ENCODE measurements around the gene ZPBP. TPM values are rescaled to one million over a fixed set of nuclear protein-coding genes. Genes with fewer than 3 reads are reported as not detected.

ZPBP gene
- polyA plus RNA-seq (2013, experiment 1 of 2) = not detected
- polyA plus RNA-seq (2013, experiment 2 of 2) = not detected

- H3K36me3 ChIP-seq (ENCODE audit: insufficient read depth, low read length) = no peaks in the 10 kb centered on the region
- H3K4me1 ChIP-seq (ENCODE audit: insufficient read depth, low read length) = no peaks in the 10 kb centered on the region
- H3K27ac ChIP-seq (ENCODE audit: low read depth, low read length) = no peak within 1 kb of the TSS
- WGBS = 86% methylated on average over 53 of the region's 53 CpGs
- H3K4me3 ChIP-seq (ENCODE audit: low read length) = no peak within 1 kb of the TSS
- no peak within 1 kb of the TSS for H3K9ac ChIP-seq (ENCODE audit: low read depth, low read length)
- no peaks in the 10 kb centered on the region for H3K27me3 ChIP-seq (ENCODE audit: insufficient read depth, low read length)
- no peaks in the 10 kb centered on the region for H3K9me3 ChIP-seq (ENCODE audit: insufficient read depth, low read depth, low read length)
These were observed at the start of gene ZPBP for GRCh38 chr7:50092579-50093491. Gene ZPBP (minus strand): TSS chr7:50093246. CDS start chr7:50093194, 52 bp downstream.

DNA sequence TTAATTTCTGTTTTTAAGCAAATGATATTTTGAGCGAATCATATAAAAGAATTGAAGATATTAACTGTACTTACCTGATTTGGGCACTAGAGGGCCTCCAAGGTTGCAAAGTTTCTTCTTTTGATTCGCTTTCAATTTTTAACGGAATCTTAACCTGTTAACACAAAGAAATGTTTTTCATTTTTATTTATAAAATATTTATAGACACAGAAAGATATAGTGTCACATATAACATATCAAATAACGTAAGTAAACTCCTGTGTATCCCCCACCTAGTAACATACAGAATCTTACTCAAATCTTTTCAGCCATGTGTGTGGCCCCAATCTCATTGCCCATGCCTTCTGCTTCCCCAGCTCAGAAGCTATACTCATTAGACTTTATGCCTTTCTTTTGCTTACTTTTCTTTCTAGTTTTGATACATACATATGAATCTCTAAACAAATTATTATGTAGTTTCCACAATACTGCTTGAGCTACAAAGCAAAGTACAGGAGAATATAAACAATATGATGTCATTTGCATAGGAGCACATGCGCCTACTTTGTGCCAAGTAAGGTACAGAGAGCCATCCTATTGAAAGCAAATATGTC is 49.5 kb upstream of the ZPBP start:
- H3K9ac ChIP-seq (ENCODE audit: low read depth, low read length) = no peak overlapping the region
- 36% methylated on average over 4 of the region's 5 CpGs for WGBS
- no peaks in the 10 kb centered on the region for H3K36me3 ChIP-seq (ENCODE audit: insufficient read depth, low read length)
- H3K27me3 ChIP-seq (ENCODE audit: insufficient read depth, low read length) = no peaks in the 10 kb centered on the region
- H3K4me3 ChIP-seq (ENCODE audit: low read length) = no peak overlapping the region
- H3K4me1 ChIP-seq (ENCODE audit: insufficient read depth, low read length) = no peaks in the 10 kb centered on the region
- H3K9me3 ChIP-seq (ENCODE audit: insufficient read depth, low read depth, low read length) = no peaks in the 10 kb centered on the region
- H3K27ac ChIP-seq (ENCODE audit: low read depth, low read length) = no peak overlapping the region

GRCh38 chr7:50141854-50142253 is 48.8 kb upstream of the ZPBP start:
- Histone ChIP-seq H3K27me3 (ENCODE audit: insufficient read depth, low read length) (no peaks in the 10 kb centered on the region), H3K4me1 (ENCODE audit: insufficient read depth, low read length) (no peaks in the 10 kb centered on the region), H3K27ac (ENCODE audit: low read depth, low read length) (no peak overlapping the region), H3K36me3 (ENCODE audit: insufficient read depth, low read length) (no peaks in the 10 kb centered on the region), H3K9ac (ENCODE audit: low read depth, low read length) (no peak overlapping the region), H3K9me3 (ENCODE audit: insufficient read depth, low read depth, low read length) (no peaks in the 10 kb centered on the region), H3K4me3 (ENCODE audit: low read length) (no peak overlapping the region)
- 77% methylated on average over 11 of the region's 12 CpGs for WGBS

GRCh38 chr7:50141131-50141530 is 48.1 kb upstream of the ZPBP start:
- no peak overlapping the region for H3K4me3 ChIP-seq (ENCODE audit: low read length)
- H3K27ac ChIP-seq (ENCODE audit: low read depth, low read length) = no peak overlapping the region
- no peaks in the 10 kb centered on the region for H3K9me3 ChIP-seq (ENCODE audit: insufficient read depth, low read depth, low read length)
- WGBS = 92% methylated on average over 4 of the region's 5 CpGs
- H3K4me1 ChIP-seq (ENCODE audit: insufficient read depth, low read length) = no peaks in the 10 kb centered on the region
- H3K36me3 ChIP-seq (ENCODE audit: insufficient read depth, low read length) = no peaks in the 10 kb centered on the region
- H3K9ac ChIP-seq (ENCODE audit: low read depth, low read length) = no peak overlapping the region
- no peaks in the 10 kb centered on the region for H3K27me3 ChIP-seq (ENCODE audit: insufficient read depth, low read length)

GRCh38 chr7:50140688-50141087 is 47.6 kb upstream of the ZPBP start:
- Histone ChIP-seq H3K4me3 (ENCODE audit: low read length) (no peak overlapping the region), H3K4me1 (ENCODE audit: insufficient read depth, low read length) (no peaks in the 10 kb centered on the region), H3K9ac (ENCODE audit: low read depth, low read length) (no peak overlapping the region), H3K27me3 (ENCODE audit: insufficient read depth, low read length) (no peaks in the 10 kb centered on the region), H3K9me3 (ENCODE audit: insufficient read depth, low read depth, low read length) (no peaks in the 10 kb centered on the region), H3K36me3 (ENCODE audit: insufficient read depth, low read length) (no peaks in the 10 kb centered on the region), H3K27ac (ENCODE audit: low read depth, low read length) (no peak overlapping the region)
- WGBS = 89% methylated on average over 4 of the region's 5 CpGs

DNA sequence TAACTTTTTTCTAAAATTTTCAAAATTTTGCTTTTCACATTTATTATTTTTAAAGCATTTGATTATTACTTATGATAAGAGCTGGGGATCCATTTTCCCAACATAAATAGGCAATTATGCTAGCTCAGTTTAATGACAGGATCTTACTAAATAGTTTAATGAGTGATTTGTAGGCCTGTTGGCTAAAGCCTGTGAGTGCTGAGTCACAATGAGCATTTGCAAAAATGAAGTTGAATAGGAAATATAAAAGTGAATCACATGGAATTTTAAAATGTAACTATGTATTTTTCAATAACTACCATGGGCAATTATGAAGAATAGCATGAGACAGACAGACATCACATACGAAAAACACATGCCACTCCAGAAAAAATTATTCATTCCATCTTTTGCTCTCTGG is 45.1 kb upstream of the ZPBP start:
- Histone ChIP-seq H3K9me3 (ENCODE audit: insufficient read depth, low read depth, low read length) (no peaks in the 10 kb centered on the region), H3K27me3 (ENCODE audit: insufficient read depth, low read length) (no peaks in the 10 kb centered on the region), H3K27ac (ENCODE audit: low read depth, low read length) (no peak overlapping the region), H3K36me3 (ENCODE audit: insufficient read depth, low read length) (no peaks in the 10 kb centered on the region), H3K4me1 (ENCODE audit: insufficient read depth, low read length) (no peaks in the 10 kb centered on the region), H3K4me3 (ENCODE audit: low read length) (no peak overlapping the region), H3K9ac (ENCODE audit: low read depth, low read length) (no peak overlapping the region)
- 94% methylated on average over 1 of the region's 1 CpG for WGBS

GRCh38 chr7:50125766-50126165 is 32.7 kb upstream of the ZPBP start:
- H3K4me1 ChIP-seq (ENCODE audit: insufficient read depth, low read length) = no peaks in the 10 kb centered on the region
- no peaks in the 10 kb centered on the region for H3K9me3 ChIP-seq (ENCODE audit: insufficient read depth, low read depth, low read length)
- H3K9ac ChIP-seq (ENCODE audit: low read depth, low read length) = no peak overlapping the region
- no CpG with 5 or more reads among the region's 1 CpG for WGBS
- no peaks in the 10 kb centered on the region for H3K36me3 ChIP-seq (ENCODE audit: insufficient read depth, low read length)
- H3K27ac ChIP-seq (ENCODE audit: low read depth, low read length) = no peak overlapping the region
- H3K27me3 ChIP-seq (ENCODE audit: insufficient read depth, low read length) = no peaks in the 10 kb centered on the region
- no peak overlapping the region for H3K4me3 ChIP-seq (ENCODE audit: low read length)

DNA sequence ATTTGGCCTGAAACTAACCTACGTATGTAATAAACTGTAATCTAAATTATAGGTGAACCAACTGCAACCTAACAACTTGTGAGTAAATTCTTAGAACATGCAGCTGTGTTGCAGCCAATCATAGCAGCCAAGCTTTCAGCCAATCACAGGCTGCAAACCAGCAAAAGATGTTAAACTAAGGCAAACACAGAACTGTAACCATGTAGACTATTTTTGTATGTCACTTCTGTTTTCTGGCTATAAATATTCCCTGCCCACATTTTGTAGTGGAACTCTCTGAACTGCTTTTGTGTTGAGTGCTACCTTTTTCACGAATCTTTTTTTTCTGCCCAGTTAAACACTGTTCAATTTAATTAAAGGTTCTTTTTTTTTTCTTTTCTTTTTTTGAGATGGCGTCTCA is 28.2 kb upstream of the ZPBP start:
- no peak overlapping the region for H3K9ac ChIP-seq (ENCODE audit: low read depth, low read length)
- H3K27ac ChIP-seq (ENCODE audit: low read depth, low read length) = no peak overlapping the region
- no peaks in the 10 kb centered on the region for H3K9me3 ChIP-seq (ENCODE audit: insufficient read depth, low read depth, low read length)
- 100% methylated on average over 3 of the region's 3 CpGs for WGBS
- H3K36me3 ChIP-seq (ENCODE audit: insufficient read depth, low read length) = no peaks in the 10 kb centered on the region
- no peak overlapping the region for H3K4me3 ChIP-seq (ENCODE audit: low read length)
- no peaks in the 10 kb centered on the region for H3K27me3 ChIP-seq (ENCODE audit: insufficient read depth, low read length)
- no peaks in the 10 kb centered on the region for H3K4me1 ChIP-seq (ENCODE audit: insufficient read depth, low read length)

DNA sequence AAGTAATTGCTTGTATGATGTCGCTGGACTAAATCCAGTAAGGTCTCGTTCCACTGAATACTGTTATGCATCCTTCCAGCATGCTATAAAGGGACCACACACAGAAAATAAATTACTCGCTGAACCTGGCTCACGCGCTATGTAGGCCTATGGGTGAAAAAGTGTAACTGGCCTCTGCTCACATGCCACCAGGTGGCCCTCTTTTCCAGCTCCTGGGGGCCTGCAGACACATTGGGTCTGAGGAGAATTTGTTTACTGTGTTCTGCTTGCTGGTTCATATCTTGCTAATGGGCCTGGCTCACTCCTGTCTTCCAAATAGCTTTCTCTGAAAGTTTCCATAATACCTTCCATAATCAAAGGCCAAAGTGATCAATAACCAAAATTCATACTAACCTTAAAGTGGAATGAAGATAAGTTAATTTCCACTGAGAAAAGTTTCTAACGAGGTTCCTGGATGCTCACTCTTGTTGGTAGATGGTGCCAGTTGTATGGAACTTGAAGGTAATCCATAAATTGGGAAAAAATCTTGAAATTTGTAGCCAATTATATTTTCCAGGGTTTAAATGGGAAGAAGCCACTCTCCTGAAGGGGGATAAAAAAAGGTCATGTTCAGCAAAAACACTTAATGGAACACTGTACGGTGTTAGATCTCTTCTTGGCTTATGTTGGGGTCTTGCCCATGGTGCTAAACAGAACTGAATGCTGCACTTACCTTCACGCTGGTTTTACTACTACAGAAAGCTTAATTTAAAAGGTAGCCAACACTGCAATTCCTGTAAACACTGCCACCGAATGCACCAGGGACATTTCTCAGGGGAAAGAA is 27.0 kb upstream of the ZPBP start:
- H3K36me3 ChIP-seq (ENCODE audit: insufficient read depth, low read length) = no peaks in the 10 kb centered on the region
- H3K9me3 ChIP-seq (ENCODE audit: insufficient read depth, low read depth, low read length) = no peaks in the 10 kb centered on the region
- no peak overlapping the region for H3K27ac ChIP-seq (ENCODE audit: low read depth, low read length)
- WGBS = 81% methylated on average over 9 of the region's 9 CpGs
- H3K9ac ChIP-seq (ENCODE audit: low read depth, low read length) = no peak overlapping the region
- no peaks in the 10 kb centered on the region for H3K4me1 ChIP-seq (ENCODE audit: insufficient read depth, low read length)
- H3K4me3 ChIP-seq (ENCODE audit: low read length) = no peak overlapping the region
- H3K27me3 ChIP-seq (ENCODE audit: insufficient read depth, low read length) = no peaks in the 10 kb centered on the region

- H3K4me1 ChIP-seq (ENCODE audit: insufficient read depth, low read length) = no peaks in the 10 kb centered on the region
- H3K27ac ChIP-seq (ENCODE audit: low read depth, low read length) = no peak overlapping the region
- H3K9ac ChIP-seq (ENCODE audit: low read depth, low read length) = no peak overlapping the region
- H3K36me3 ChIP-seq (ENCODE audit: insufficient read depth, low read length) = no peaks in the 10 kb centered on the region
- H3K27me3 ChIP-seq (ENCODE audit: insufficient read depth, low read length) = no peaks in the 10 kb centered on the region
- 94% methylated on average over 2 of the region's 2 CpGs for WGBS
- peaks cover 20% of the 10 kb centered on the region for H3K9me3 ChIP-seq (ENCODE audit: insufficient read depth, low read depth, low read length)
- no peak overlapping the region for H3K4me3 ChIP-seq (ENCODE audit: low read length)
These were observed 19.2 kb upstream of the ZPBP start for GRCh38 chr7:50112250-50112649.

GRCh38 chr7:50101873-50102272 is 8.8 kb upstream of the ZPBP start:
- no peak overlapping the region for H3K4me3 ChIP-seq (ENCODE audit: low read length)
- WGBS = 95% methylated on average over 15 of the region's 15 CpGs

More at GRCh38 chr7:50101873-50102272, 8.8 kb upstream of the ZPBP start:
- Histone ChIP-seq H3K9me3 (ENCODE audit: insufficient read depth, low read depth, low read length) (no peaks in the 10 kb centered on the region), H3K27me3 (ENCODE audit: insufficient read depth, low read length) (no peaks in the 10 kb centered on the region), H3K27ac (ENCODE audit: low read depth, low read length) (no peak overlapping the region), H3K36me3 (ENCODE audit: insufficient read depth, low read length) (no peaks in the 10 kb centered on the region), H3K9ac (ENCODE audit: low read depth, low read length) (no peak overlapping the region), H3K4me1 (ENCODE audit: insufficient read depth, low read length) (no peaks in the 10 kb centered on the region)
